NAMALWA (cell line): ENCODE measurements around the gene DNTT.
A peak's percentile ranks its signal among the peaks of the same experiment; 100 is the strongest.

ENCODE experiments used
- DNase-seq: peaks from one replicate; pipeline ENCODE4 v3.0.0-alpha.2; 2015; ENCODE audit warnings: low spot score

Gene DNTT

GRCh38 chr10:96309628-96310320 is 5.5 kb downstream of the DNTT start:
- DNase-seq = no peak

- no peak for DNase-seq
Measured at GRCh38 chr10:96310321-96310669, 6.1 kb downstream of the DNTT start.

- DNase-seq = no peak
Measured at GRCh38 chr10:96311180-96311715, 7.0 kb downstream of the DNTT start.

- DNase-seq = no peak
Measured at GRCh38 chr10:96313344-96313743, 9.1 kb downstream of the DNTT start.

GRCh38 chr10:96317067-96317833 is 13.0 kb downstream of the DNTT start:
- DNase-seq = peak; percentile 40

GRCh38 chr10:96319754-96320474 is 15.7 kb downstream of the DNTT start:
- no peak for DNase-seq

- no peak for DNase-seq
Measured at GRCh38 chr10:96321822-96322221, 17.6 kb downstream of the DNTT start.

- DNase-seq = no peak
Measured at GRCh38 chr10:96322275-96322674, 18.0 kb downstream of the DNTT start.

GRCh38 chr10:96324447-96324846 is 20.2 kb downstream of the DNTT start:
- no peak for DNase-seq

GRCh38 chr10:96325719-96326373 is 21.6 kb downstream of the DNTT start:
- DNase-seq = no peak

GRCh38 chr10:96327462-96327861 is 23.2 kb downstream of the DNTT start:
- no peak for DNase-seq

- DNase-seq = peak; percentile 21
Measured at GRCh38 chr10:96333101-96333500, 28.9 kb downstream of the DNTT start.

- DNase-seq = peak; percentile 49
Measured at GRCh38 chr10:96334616-96335526, 30.6 kb downstream of the DNTT start.

- DNase-seq = no peak
Measured at GRCh38 chr10:96337106-96337505, 32.9 kb downstream of the DNTT start.

- no peak for DNase-seq
Measured at GRCh38 chr10:96338279-96338925, 34.2 kb downstream of the DNTT start.

- no peak for DNase-seq
Measured at GRCh38 chr10:96339383-96339782, 35.1 kb downstream of the DNTT start.

GRCh38 chr10:96339956-96340904 is 36.0 kb downstream of the DNTT start:
- DNase-seq = peak; percentile 90

GRCh38 chr10:96341219-96342182 is 37.3 kb downstream of the DNTT start:
- DNase-seq = no peak
